Left hindlimb (tissue), 1 donor: ENCODE data around the gene OOSP3.
"Not testable (repeated sequence)": the region's sequence is repeated elsewhere in the genome, so short reads cannot be mapped to it uniquely, and the experiment has no call there.

ENCODE experiments used
- DNase-seq: peaks from one replicate; pipeline ENCODE4 v3.0.0-alpha.2; 2018

OOSP3 gene

DNA sequence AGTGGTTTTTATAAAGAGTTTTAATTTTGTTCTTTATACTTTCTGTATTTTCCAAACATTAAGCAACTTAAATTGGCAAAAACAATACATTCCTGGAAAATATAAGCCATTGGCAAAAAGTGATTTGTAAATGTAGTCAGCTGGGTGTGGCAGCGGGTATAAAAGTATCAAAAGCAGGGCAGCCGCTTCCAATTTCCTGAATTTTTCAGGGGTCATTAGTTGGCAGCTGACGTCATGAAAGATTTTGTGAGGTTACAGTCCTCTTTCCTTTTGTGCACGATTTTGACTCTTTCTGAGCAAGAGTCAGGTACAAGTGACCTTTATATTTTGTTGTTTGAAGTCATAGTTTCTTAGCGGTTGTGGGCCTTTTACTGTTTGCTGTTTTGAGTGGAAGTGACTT lies at the start of gene OOSP3:
TSS of gene OOSP3 (plus strand) at position 208 of the 400 bp plus-strand sequence. CDS start at position 235, 27 bp downstream.
- DNase-seq, result no peak

DNA sequence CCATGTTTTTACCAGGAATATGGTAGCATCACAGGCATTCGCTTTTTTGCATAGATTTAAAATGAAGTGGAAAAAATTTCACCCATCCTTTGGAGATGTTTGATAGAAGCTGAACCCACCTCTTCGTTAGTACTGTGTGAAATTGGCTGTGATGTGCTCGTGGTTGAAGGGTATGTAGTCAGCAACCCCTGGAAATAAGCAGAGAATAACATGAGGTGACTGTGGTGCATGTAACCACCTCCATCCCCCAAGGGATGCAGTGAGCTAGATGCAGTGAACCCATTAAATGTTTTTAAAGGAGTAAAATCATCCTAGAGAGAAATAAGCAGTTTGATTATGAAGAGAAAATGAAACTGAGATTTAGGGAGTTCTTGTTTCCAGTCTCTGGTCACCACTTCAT lies 49.2 kb upstream of the OOSP3 start:
- DNase-seq, result no peak

DNA sequence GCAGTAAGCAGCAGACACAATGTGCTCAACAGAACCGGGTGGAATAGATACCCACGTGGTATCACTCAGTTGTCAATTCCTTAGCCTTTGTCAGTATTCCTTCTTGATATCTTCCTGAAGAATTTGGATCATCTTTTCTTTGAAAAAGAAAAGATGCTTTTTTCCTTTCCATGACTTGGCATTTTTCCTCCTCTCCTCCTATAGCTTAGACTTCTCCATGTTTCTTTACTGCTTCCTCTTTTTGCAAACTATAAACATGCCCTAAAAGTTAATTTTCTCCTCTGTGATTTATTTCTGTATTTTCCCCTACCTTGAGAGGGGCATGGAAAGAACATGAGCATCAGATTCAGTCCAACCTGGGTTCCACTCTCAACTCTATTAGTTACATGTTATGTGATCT lies 45.0 kb upstream of the OOSP3 start:
- no peak for DNase-seq

DNA sequence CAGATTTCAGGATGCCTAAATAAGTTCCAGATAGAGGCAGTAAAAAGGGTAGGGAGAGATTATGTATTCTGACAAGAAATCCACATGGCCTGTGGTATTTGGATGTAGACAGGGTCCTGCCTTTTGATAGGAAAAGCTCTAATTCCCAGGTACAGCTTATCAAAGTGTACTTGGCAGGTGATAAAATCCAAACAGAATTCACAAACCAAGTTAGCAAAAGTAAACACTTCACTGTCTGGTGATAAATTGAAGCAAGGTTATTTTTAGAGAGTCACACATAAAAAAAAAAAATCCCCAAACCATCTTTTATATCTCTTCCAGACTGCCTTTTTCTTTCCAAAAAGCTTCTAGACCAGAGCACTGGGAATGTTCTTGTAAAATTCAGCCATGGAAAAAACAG lies 39.0 kb upstream of the OOSP3 start:
- no peak for DNase-seq

GRCh38 chr11:59841514-59841913 lies 37.1 kb upstream of the OOSP3 start:
- no peak for DNase-seq

DNA sequence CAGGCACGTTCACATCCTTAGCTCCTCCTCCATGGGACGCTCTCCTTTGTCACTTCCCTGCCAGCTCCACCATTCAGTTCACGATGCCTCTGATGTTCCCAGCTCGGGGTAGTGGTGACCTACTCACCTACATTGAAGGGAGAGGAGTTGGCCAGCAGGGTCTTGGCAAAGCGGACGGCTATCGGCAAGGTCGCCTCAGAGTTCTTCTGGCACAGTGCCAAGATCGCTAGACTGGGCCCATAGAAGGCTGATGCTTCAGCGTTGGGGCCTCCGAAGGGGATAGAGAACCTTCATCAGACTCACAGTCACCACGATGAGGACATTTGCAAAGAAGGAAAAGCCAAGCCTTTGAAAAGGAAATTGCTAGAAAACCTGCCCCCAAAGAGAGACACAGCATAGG lies 36.3 kb upstream of the OOSP3 start:
- DNase-seq, result no peak

DNA sequence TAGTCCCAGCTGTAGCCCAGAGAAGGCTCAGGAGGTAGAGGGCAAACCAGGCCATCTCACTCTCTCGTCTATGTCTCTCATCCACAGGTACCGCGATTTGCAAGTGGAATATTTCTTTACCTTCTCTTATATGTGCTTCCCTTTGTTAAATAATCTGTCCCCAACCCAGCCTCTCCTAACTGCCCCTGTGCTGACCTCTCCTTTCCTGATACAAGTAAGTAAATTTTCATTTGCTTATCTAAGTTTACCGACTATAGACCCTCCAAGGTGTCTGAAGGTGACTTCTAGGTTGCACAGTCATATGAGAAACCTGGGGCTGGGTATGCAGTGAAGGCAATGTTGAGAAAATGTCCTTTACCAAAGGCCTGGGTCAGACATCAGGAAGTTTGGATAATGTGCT lies 33.2 kb upstream of the OOSP3 start, which contains the start of gene CBLIF:
TSS of gene CBLIF (minus strand) at position 101 of the 400 bp plus-strand sequence. CDS start at position 55, 46 bp downstream.
- no peak for DNase-seq

DNA sequence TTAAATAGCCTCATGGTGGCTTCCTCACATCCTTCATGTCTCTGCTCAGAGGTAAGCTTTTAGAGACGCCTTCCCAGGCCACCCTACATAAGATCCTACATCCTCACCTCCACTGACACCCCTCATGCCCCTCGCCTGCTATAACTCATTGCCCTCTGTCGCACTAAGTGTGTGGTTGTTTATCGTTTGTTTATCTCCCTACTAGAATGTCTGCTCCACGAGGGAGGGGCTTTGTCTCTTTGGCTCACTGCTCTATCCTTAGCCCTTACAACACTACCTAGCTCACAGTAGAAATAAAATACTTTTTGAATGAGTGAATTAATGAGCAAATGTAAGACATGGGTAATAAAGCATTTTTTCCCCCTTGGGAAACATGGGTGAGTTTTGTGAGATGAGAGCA lies 32.0 kb upstream of the OOSP3 start:
- DNase-seq, result no peak

GRCh38 chr11:59847626-59848025 lies 31.0 kb upstream of the OOSP3 start:
- DNase-seq, result no peak

GRCh38 chr11:59848439-59848838 lies 30.1 kb upstream of the OOSP3 start:
- DNase-seq, result not testable (repeated sequence)

DNA sequence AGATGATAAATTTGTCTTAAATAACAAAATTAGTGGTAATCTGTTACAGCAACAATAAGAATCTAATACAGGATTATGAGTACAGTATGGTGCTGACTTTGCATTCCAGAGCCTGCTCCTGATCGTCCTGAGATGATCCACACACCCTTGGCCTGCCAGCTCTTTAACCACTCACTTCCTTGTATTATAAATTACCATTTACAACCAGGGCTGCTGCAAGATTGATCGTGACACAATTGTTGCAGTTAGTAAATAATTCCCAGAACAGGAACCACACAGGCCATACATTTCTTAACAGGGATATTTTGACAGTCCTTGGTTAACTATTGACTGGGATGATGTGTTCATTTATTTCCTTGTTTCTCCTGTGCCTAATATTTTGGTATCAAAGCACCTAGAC lies 29.5 kb upstream of the OOSP3 start:
- DNase-seq, result no peak

GRCh38 chr11:59849551-59849950 lies 29.0 kb upstream of the OOSP3 start:
- DNase-seq, result not testable (repeated sequence)

DNA sequence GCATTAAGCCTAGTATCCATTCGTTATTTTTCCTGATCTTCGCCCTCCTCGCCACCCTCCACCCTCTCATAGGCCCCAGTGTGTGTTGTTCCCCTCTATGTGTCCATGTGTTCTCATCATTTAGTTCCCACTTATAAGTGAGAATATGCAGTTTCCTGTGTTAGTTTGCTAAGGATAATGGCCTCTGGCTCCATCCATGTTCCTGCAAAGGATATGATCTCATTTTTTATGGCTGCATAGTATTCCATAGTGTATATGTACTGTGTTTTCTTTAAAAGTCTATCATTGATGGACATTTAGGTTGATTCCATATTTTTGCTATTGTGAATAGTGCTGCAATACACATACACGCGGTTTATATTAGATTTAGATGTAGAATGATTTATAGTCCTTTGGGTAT lies 27.2 kb upstream of the OOSP3 start:
- not testable (repeated sequence) for DNase-seq

DNA sequence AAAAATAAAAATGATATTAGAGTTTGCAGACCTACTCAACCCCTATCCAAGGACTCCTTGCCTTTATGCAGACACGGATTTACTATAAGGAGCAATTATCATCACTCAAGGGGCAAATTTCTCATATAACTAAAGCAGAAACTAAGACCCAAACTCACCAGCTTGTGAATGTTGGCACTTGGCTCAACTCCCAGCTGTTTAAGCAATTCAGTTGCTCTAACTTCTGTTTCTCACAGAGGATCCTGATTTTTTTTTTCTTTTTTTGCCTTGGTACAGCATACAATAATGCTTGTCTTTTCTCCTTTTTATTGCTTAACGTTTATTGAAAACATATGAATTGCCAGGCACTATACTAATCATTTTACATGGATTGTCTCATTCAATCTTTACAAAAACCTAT lies 23.7 kb upstream of the OOSP3 start:
- DNase-seq, result no peak

DNA sequence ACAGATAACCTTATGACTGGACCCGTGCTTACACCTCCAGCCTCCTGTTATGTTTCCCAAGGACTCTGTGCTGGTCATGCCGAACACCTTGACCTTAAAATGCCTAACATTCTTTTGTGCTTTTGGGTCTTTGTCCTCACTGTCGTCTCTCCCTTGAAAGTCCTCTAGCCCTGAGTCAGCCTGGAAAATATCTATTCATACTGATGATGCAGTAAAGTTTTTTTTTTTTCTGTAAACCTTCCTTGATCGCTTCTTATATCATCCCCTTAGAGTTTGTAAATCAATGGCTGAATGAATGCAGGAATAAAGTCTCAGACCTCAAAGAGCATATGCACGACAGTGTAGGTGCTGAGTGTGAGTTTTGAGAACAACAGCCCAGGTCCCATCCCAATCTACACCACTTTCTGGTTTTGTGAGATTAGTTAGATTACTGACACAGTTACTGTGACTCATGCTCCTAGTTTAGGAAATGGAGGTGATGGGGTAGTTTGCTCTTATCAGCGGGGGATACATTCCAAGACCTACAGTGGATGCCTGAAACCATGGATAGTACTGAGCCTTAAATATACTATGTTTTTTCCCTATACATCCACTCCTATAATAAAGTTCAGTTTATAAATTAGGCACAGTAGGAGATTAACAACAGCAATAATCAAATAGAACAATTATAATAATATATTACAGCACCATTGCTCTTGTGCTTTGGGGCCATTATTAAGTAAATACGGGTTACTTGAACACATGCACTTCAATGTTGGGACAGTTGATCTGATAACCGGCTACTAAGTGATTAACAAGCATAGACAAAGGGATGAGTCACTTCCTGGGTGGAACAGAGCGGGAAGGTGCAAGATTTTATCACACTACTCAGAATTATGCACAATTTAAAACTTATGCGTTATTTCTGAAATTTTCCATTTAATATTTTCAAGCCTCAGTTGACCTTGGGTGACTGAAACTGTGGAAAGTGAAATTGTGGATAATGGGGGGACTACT lies 20.8 kb upstream of the OOSP3 start:
- no peak for DNase-seq

DNA sequence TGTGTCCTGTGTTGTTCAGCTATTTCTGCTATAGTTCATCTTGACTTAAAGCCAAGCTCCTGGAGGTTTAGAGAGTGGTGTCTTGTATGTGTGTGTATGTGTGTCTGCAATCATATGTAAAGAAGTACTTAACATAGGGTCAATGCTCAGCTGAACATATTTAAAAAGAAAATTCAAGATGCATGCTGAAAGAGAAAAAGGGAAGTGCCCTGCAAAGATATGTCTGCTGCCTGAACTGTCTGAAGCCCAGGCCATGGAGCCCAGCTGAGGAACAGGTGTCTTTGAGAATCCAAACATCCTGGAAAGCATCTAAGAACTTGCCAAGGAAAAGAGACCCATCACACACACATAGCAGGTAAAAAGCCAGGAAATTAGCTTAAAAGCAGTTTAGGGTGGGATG lies 18.9 kb upstream of the OOSP3 start:
- no peak for DNase-seq

DNA sequence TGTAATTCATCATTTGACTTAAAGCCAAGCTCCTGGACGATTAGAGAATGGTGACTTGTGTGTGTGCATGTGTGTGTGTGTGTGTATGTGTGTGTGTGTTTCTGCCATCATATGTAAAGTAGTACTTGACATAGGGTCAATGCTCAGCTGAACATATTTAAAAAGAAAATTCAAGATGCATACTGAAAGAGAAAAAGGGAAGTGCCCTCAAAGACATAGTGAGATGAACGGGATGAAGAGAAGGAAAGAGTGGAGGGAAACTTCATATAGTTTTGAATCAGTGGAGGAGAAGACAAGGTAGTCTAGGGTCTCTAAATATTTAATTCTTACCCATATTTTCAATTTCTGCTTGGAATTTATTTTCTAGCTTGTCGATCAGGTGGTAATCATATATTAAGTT lies 16.3 kb upstream of the OOSP3 start:
- DNase-seq, result no peak

GRCh38 chr11:59865031-59865430 lies 13.6 kb upstream of the OOSP3 start:
- DNase-seq, result no peak

GRCh38 chr11:59866397-59866796 lies 12.2 kb upstream of the OOSP3 start, which contains the start of gene TCN1:
TCN1 (minus strand) TSS chr11:59866487; CDS start chr11:59866470, 17 bp downstream.
- no peak for DNase-seq

DNA sequence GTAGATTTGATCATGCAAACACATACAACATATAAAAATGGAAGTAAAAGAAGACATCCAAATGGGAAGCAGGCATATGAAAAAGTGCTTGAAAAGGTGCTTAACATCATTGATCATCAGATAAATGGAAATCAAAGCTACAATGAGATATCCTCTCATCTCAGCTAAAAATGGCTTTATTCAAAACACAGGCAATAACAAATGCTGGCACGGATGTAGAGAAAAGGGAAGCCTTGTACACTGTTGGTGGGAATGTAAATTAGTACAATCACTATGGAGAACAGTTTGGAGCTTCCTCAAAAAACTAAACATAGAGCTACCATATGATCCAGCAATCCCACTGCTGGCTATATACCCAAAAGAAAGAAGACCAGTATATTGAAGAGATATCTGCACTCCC lies 11.7 kb upstream of the OOSP3 start:
- no peak for DNase-seq

DNA sequence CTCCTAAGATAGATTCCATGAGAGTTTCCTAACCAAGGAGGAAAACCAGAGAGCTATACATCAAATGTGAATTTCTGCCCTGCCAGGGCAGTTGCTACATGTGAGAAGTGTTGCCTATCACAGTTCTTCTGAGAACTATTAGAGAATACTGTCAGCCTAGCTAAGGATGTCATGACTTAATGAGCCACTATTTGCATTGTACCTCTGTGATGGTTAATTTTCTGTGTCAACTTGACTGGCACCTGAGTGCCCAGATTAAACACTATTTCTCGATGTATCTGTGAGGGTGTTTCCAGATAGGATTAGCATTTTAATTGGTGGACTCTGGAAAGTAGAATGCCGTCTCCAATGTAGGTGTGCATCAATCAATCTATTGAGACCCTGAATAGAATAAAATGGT lies 10.6 kb upstream of the OOSP3 start:
- DNase-seq, result no peak

- no peak for DNase-seq
Measured at GRCh38 chr11:59872076-59872475, 6.5 kb upstream of the OOSP3 start.

- no peak for DNase-seq
Measured at GRCh38 chr11:59875856-59876519, 2.6 kb upstream of the OOSP3 start.

- DNase-seq, result no peak
Measured at GRCh38 chr11:59877325-59877724, 1.3 kb upstream of the OOSP3 start.
